Nephron progenitor cell (in vitro differentiated cells): Measurements from ENCODE around the gene SLC1A7.

Source experiments
- DNase-seq: peaks from one replicate; pipeline ENCODE4 v3.0.0; 2021
- H3K27ac Mint-ChIP-seq: 2 replicates; pipeline ENCODE4 v1.8.0; 2021; ENCODE audit warnings: mild to moderate bottlenecking, moderate library complexity, mixed read lengths
- H3K27me3 Mint-ChIP-seq: 2 replicates; pipeline ENCODE4 v1.8.0; 2021; ENCODE audit warnings: mild to moderate bottlenecking, low read depth, mixed read lengths; ENCODE audit not compliant: poor library complexity
- H3K36me3 Mint-ChIP-seq: 2 replicates; pipeline ENCODE4 v1.8.0; 2021; ENCODE audit warnings: low read depth, mixed read lengths
- H3K4me1 Mint-ChIP-seq: 2 replicates; pipeline ENCODE4 v1.8.0; 2021; ENCODE audit warnings: mixed read lengths
- H3K4me3 Mint-ChIP-seq: 2 replicates; pipeline ENCODE4 v1.8.0; 2021; ENCODE audit warnings: mild to moderate bottlenecking, moderate library complexity, mixed read lengths
- H3K9me3 Mint-ChIP-seq: 2 replicates; pipeline ENCODE4 v1.8.0; 2021; ENCODE audit warnings: mild to moderate bottlenecking, moderate library complexity, mixed read lengths
- CTCF ChIP-seq: fragments of 200-600 bp; sonication (generic); IDR thresholded peaks from 2 replicates; pipeline ENCODE4 v1.5.0; 2021; ENCODE audit warnings: antibody characterized with exemption

SLC1A7 gene

GRCh38 chr1:53121319-53122172 lies 20.9 kb downstream of the SLC1A7 start:
- Mint-ChIP-seq H3K36me3 (no peaks in the 10 kb centered on the region), H3K27me3 (peaks cover 12% of the 10 kb centered on the region), H3K9me3 (no peaks in the 10 kb centered on the region), H3K4me3 (no peak overlapping the region), H3K27ac (peak overlapping the region; percentile 76), H3K4me1 (peaks cover 71% of the 10 kb centered on the region)
- no peak for TF ChIP-seq CTCF
- DNase-seq: peak; percentile 20

- Mint-ChIP-seq H3K4me1 (peaks cover 71% of the 10 kb centered on the region), H3K4me3 (no peak overlapping the region), H3K9me3 (no peaks in the 10 kb centered on the region), H3K27me3 (peaks cover 12% of the 10 kb centered on the region), H3K36me3 (no peaks in the 10 kb centered on the region), H3K27ac (no peak overlapping the region)
- TF ChIP-seq CTCF: no peak
- DNase-seq: no peak
These were observed 21.8 kb downstream of the SLC1A7 start for GRCh38 chr1:53120659-53121058.

GRCh38 chr1:53117836-53118235 lies 24.6 kb downstream of the SLC1A7 start:
- Mint-ChIP-seq H3K36me3 (no peaks in the 10 kb centered on the region), H3K4me1 (peaks cover 60% of the 10 kb centered on the region), H3K4me3 (no peak overlapping the region), H3K27ac (no peak overlapping the region), H3K27me3 (peaks cover 13% of the 10 kb centered on the region), H3K9me3 (no peaks in the 10 kb centered on the region)
- no peak for DNase-seq
- no peak for TF ChIP-seq CTCF

- Mint-ChIP-seq H3K27me3 (peaks cover 13% of the 10 kb centered on the region), H3K27ac (no peak overlapping the region), H3K36me3 (no peaks in the 10 kb centered on the region), H3K4me1 (peaks cover 54% of the 10 kb centered on the region), H3K4me3 (no peak overlapping the region), H3K9me3 (no peaks in the 10 kb centered on the region)
- DNase-seq: no peak
- TF ChIP-seq CTCF: no peak
These were observed 25.4 kb downstream of the SLC1A7 start for GRCh38 chr1:53116933-53117600.

- peaks cover 13% of the 10 kb centered on the region for H3K27me3 Mint-ChIP-seq
These were observed 26.1 kb downstream of the SLC1A7 start for GRCh38 chr1:53116307-53116810.

More at GRCh38 chr1:53116307-53116810, 26.1 kb downstream of the SLC1A7 start:
- no peaks in the 10 kb centered on the region for H3K36me3 Mint-ChIP-seq
- H3K9me3 Mint-ChIP-seq: no peaks in the 10 kb centered on the region
- no peak overlapping the region for H3K4me3 Mint-ChIP-seq
- DNase-seq: no peak
- H3K27ac Mint-ChIP-seq: no peak overlapping the region
- no peak for TF ChIP-seq CTCF
- peaks cover 54% of the 10 kb centered on the region for H3K4me1 Mint-ChIP-seq
